Brain microvascular endothelial cell (primary cell): Measurements from ENCODE around the gene EML4.

Experiments
- DNase-seq: peaks from one replicate; pipeline ENCODE4 v3.0.0-alpha.2; 2020
- H3K27ac ChIP-seq: fragments of 250-450 bp; sonication (Bioruptor Pico); 2 replicates; pipeline ENCODE4 v1.5.1; 2020; ENCODE audit warnings: mild to moderate bottlenecking, moderate library complexity
- H3K27me3 ChIP-seq: fragments of 250-450 bp; sonication (Bioruptor Pico); replicated peaks from 2 replicates; pipeline ENCODE4 v1.5.1; 2020; ENCODE audit warnings: mild to moderate bottlenecking
- H3K36me3 ChIP-seq: fragments of 250-450 bp; sonication (Bioruptor Pico); replicated peaks from 2 replicates; pipeline ENCODE4 v1.5.1; 2020; ENCODE audit warnings: mild to moderate bottlenecking
- H3K4me3 ChIP-seq: 2 replicates; pipeline ENCODE4 v1.5.1; 2011; ENCODE audit warnings: low read depth, mild to moderate bottlenecking, control low read depth, low read length, moderate library complexity
- in situ Hi-C: cut with HindIII; loops from 2 replicates; pipeline ENCODE4 v1.10.0; 2017; ENCODE audit warnings: low sequenced_read_pairs, low pct_ligation_motif_present
- TF ChIP-seq, protein P1 (sequence below): IDR thresholded peaks from 2 replicates; pipeline ENCODE4 v1.5.1; 2011; ENCODE audit warnings: low read depth, mild to moderate bottlenecking, moderate library complexity, low read length, control low read depth, inconsistent platforms; ENCODE audit errors: missing control alignments

Gene EML4

GRCh38 chr2:42286268-42286946 is 117.3 kb downstream of the EML4 start:
- no peaks in the 10 kb centered on the region for H3K27me3 ChIP-seq
- H3K36me3 ChIP-seq = peaks cover 13% of the 10 kb centered on the region
- no peak overlapping the region for H3K4me3 ChIP-seq
- in situ Hi-C loops = no loop called here
- no peak overlapping the region for H3K27ac ChIP-seq
- DNase-seq = no peak
- TF ChIP-seq, protein P1, sequence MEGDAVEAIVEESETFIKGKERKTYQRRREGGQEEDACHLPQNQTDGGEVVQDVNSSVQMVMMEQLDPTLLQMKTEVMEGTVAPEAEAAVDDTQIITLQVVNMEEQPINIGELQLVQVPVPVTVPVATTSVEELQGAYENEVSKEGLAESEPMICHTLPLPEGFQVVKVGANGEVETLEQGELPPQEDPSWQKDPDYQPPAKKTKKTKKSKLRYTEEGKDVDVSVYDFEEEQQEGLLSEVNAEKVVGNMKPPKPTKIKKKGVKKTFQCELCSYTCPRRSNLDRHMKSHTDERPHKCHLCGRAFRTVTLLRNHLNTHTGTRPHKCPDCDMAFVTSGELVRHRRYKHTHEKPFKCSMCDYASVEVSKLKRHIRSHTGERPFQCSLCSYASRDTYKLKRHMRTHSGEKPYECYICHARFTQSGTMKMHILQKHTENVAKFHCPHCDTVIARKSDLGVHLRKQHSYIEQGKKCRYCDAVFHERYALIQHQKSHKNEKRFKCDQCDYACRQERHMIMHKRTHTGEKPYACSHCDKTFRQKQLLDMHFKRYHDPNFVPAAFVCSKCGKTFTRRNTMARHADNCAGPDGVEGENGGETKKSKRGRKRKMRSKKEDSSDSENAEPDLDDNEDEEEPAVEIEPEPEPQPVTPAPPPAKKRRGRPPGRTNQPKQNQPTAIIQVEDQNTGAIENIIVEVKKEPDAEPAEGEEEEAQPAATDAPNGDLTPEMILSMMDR = no peak

DNA sequence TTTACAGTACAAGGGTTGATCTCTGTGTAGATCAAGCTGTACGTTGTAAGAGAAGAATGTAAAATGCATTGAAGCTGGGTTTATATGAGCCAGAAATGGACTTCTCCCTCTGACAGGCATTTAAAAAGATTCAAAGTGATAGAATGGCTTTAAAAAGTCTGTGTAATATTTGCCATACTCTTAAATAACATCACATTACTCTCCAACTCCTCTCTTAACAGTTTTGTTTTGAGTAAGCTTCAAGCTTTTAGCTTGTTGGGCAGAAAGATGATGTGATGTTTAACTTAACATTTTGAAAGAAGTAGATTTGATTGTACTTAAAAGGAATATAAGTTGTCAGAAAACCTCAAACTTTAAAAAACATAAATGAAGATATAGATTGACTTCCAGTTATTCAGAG is 119.7 kb downstream of the EML4 start:
- TF ChIP-seq, protein P1 = no peak
- in situ Hi-C loops = no loop called here
- H3K36me3 ChIP-seq = peaks cover 11% of the 10 kb centered on the region
- no peaks in the 10 kb centered on the region for H3K27me3 ChIP-seq
- DNase-seq = no peak
- H3K4me3 ChIP-seq = no peak overlapping the region
- no peak overlapping the region for H3K27ac ChIP-seq

DNA sequence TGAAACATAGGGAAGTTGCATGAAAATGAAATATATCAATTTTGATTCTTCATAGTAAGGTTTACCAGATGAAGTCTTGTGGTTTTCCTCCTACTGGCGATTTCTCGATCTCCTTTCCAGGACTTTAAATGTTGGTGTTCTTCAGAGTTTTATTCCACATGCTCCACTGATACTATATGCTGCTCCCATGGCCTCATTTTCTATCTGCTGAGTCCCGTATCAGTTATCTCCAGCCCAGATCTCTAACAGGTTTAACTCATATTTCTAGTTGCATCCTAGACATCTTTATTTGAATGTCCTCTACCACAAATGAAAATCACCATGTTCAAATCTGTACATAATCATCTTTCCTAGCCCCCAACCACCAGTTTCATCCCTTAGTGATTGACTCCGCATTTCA is 120.1 kb downstream of the EML4 start:
- Histone ChIP-seq H3K4me3 (no peak overlapping the region), H3K36me3 (peaks cover 11% of the 10 kb centered on the region), H3K27me3 (no peaks in the 10 kb centered on the region), H3K27ac (no peak overlapping the region)
- in situ Hi-C loops = no loop called here
- TF ChIP-seq, protein P1 = no peak
- DNase-seq = no peak

DNA sequence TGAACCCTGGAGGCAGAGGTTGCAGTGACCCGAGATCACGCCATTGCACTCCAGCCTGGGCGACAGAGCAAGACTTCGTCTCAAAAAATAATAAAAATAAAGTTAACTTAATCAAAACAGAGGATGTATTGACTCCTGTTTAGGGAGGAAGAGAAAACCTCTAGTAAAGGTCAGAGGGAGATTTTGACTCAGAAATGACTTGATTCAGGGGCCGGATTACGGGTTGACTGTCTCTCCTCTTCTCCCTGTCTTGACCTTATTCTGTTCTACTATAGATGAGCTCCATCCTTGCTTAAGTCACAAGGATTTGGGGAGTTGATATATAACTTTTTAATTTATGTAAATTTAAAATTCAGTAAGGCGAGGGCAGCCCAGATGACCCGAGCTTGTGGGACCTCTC is 120.9 kb downstream of the EML4 start:
- Histone ChIP-seq H3K4me3 (no peak overlapping the region), H3K27ac (no peak overlapping the region), H3K27me3 (no peaks in the 10 kb centered on the region), H3K36me3 (peaks cover 11% of the 10 kb centered on the region)
- no peak for DNase-seq
- TF ChIP-seq, protein P1 = no peak
- in situ Hi-C loops = no loop called here

DNA sequence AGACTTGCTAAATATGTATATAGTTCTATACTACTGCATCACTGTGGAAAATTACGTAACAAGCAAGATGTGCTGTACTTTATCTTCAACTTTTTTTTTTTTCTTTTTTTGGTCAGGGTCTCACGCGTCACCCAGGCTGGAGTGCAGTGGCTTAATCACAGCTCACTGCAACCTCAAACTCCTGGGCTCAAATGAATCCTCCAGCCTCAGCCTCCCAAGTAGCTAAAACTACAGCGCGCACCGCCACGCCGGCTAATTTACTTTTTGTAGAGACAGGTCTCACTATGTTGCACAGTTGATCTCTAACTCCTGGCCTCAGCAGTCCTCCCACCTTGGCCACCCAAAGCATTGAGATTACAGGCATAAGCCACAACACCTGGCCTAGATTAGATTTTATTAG is 123.9 kb downstream of the EML4 start:
- peaks cover 22% of the 10 kb centered on the region for H3K36me3 ChIP-seq
- in situ Hi-C loops = no loop called here

More for the DNA sequence above, 123.9 kb downstream of the EML4 start:
- TF ChIP-seq, protein P1 = no peak
- no peak overlapping the region for H3K4me3 ChIP-seq
- no peak overlapping the region for H3K27ac ChIP-seq
- DNase-seq = no peak
- no peaks in the 10 kb centered on the region for H3K27me3 ChIP-seq
